Posterior vena cava (tissue), 2 donors: Measurements from ENCODE around the gene KPNA6. TPM values are rescaled to one million over a fixed set of nuclear protein-coding genes. Genes with fewer than 3 reads are reported as not detected.
"Not testable (repeated sequence)": the region's sequence is repeated elsewhere in the genome, so short reads cannot be mapped to it uniquely, and the experiment has no call there.

Experiments used
- DNase-seq: peaks from one replicate; pipeline ENCODE4 v3.0.0-alpha.2; 2020; ENCODE audit warnings: low spot score
- intact Hi-C, 2 donors: fragments of 100-400 bp; cut with DNase I; formaldehyde crosslinking; loops; one replicate each; pipeline versions ENCODE4 v1.14.1 to v1.14.2; 2022 to 2023
- long read RNA-seq, 2 donors: library from polyadenylated mRNA; unstranded; transcript quantifications; one replicate each; pipeline ENCODE4 v2.0.0, GENCODE V29; 2020 to 2021
- total RNA-seq, 2 donors: library from RNA; stranded (reverse); fragmentation: NEBNext Ultra II Directional; extraction: Animal tissue kit (Norgen Biotek cat#: 25700); gene quantifications; one replicate each; pipeline ENCODE4 v1.2.1, GENCODE V29; 2021
- donor health status: DM: yes; HTN: yes; CAD: no.
- donor health status: DM: yes; HTN: yes; CAD: no.

KPNA6 gene
- total RNA-seq = 10 to 100 TPM; 60.7 to 66.3 TPM
- long read RNA-seq, donor 1, full-length matches to known transcripts = 6 of 10 reads
- long read RNA-seq, donor 1, partial matches to known transcripts = 3 of 10 reads
- long read RNA-seq, donor 1, other reads (novel, unspliced or antisense) = 1 of 10 reads
- long read RNA-seq, donor 2, full-length matches to known transcripts = 18 of 24 reads
- long read RNA-seq, donor 2, partial matches to known transcripts = 5 of 24 reads
- long read RNA-seq, donor 2, other reads (novel, unspliced or antisense) = 1 of 24 reads

GRCh38 chr1:32107742-32108661 lies at the start of gene KPNA6:
KPNA6 (plus strand) TSS chr1:32108056; CDS start chr1:32108131, 75 bp downstream.
- intact Hi-C loops = no loop called here
- DNase-seq = peak; percentile 95

- no peak for DNase-seq
- intact Hi-C loops = loop anchor here in 1 of 2 donors (10.0 kb wide), 1 partner anchor 76 kb away; no protein-coding TSS in a partner anchor
Measured at GRCh38 chr1:32060914-32061313, 46.9 kb upstream of the KPNA6 start.

GRCh38 chr1:32062867-32063230 lies 45.0 kb upstream of the KPNA6 start:
- intact Hi-C loops = loop anchor here in 1 of 2 donors (10.0 kb wide), 1 partner anchor 78 kb away; no protein-coding TSS in a partner anchor
- DNase-seq = no peak

- intact Hi-C loops = loop anchor here in 1 of 2 donors (10.0 kb wide), 1 partner anchor 78 kb away; no protein-coding TSS in a partner anchor
- DNase-seq = no peak
Measured at GRCh38 chr1:32063261-32063681, 44.6 kb upstream of the KPNA6 start.

- DNase-seq = not testable (repeated sequence)
- intact Hi-C loops = loop anchor here in 1 of 2 donors (10.0 kb wide), 1 partner anchor 81 kb away; no protein-coding TSS in a partner anchor
Measured at GRCh38 chr1:32065613-32066488, 42.0 kb upstream of the KPNA6 start.

- intact Hi-C loops = loop anchor here in 1 of 2 donors (10.0 kb wide), 1 partner anchor 82 kb away; no protein-coding TSS in a partner anchor
- no peak for DNase-seq
Measured at GRCh38 chr1:32066489-32066873, 41.4 kb upstream of the KPNA6 start.

GRCh38 chr1:32068957-32069588 lies 38.8 kb upstream of the KPNA6 start:
- DNase-seq = no peak
- intact Hi-C loops = loop anchor here in 1 of 2 donors (10.0 kb wide), 1 partner anchor 84 kb away; no protein-coding TSS in a partner anchor

GRCh38 chr1:32071758-32072621 lies 35.9 kb upstream of the KPNA6 start:
- intact Hi-C loops = no loop called here
- no peak for DNase-seq

GRCh38 chr1:32072622-32073298 lies 35.1 kb upstream of the KPNA6 start, which contains the start of gene TMEM39B:
TMEM39B (plus strand) TSS chr1:32072939; CDS start chr1:32073048, 109 bp downstream.
- intact Hi-C loops = no loop called here

GRCh38 chr1:32073299-32074229 lies 34.3 kb upstream of the KPNA6 start:
- intact Hi-C loops = no loop called here
- no peak for DNase-seq

More at GRCh38 chr1:32072622-32073298, 35.1 kb upstream of the KPNA6 start, which contains the start of gene TMEM39B:
- DNase-seq = peak; percentile 99

GRCh38 chr1:32074841-32075240 lies 33.0 kb upstream of the KPNA6 start:
- intact Hi-C loops = no loop called here

GRCh38 chr1:32077451-32077850 lies 30.4 kb upstream of the KPNA6 start:
- DNase-seq = no peak
- intact Hi-C loops = no loop called here

More at GRCh38 chr1:32074841-32075240, 33.0 kb upstream of the KPNA6 start:
- DNase-seq = no peak

- intact Hi-C loops = no loop called here
- DNase-seq = no peak
Measured at GRCh38 chr1:32082022-32082421, 25.8 kb upstream of the KPNA6 start.

- intact Hi-C loops, DNase-seq: not testable (repeated sequence)
Measured at GRCh38 chr1:32086381-32086780, 21.5 kb upstream of the KPNA6 start.

- DNase-seq = no peak
- intact Hi-C loops = no loop called here
Measured at GRCh38 chr1:32091176-32091575, 16.7 kb upstream of the KPNA6 start.

- intact Hi-C loops = no loop called here
- no peak for DNase-seq
Measured at GRCh38 chr1:32091591-32091990, 16.3 kb upstream of the KPNA6 start.
